IMR-90 (cell line): ENCODE measurements around the gene C5.

ENCODE experiments used
- BHLHE40 ChIP-seq: fragments of 150-350 bp; IDR thresholded peaks from 2 replicates; pipeline ENCODE4 v1.6.1; 2016; ENCODE audit warnings: mild to moderate bottlenecking, low read depth, low read length
- CEBPB ChIP-seq: IDR thresholded peaks from 2 replicates; pipeline ENCODE4 v1.6.1; 2012; ENCODE audit warnings: low read depth, low read length, improper control_type of control experiment
- FOS ChIP-seq: fragments of 150-350 bp; IDR thresholded peaks from 2 replicates; pipeline ENCODE4 v1.6.1; 2016; ENCODE audit warnings: low read depth, low read length
- MAFK ChIP-seq: IDR thresholded peaks from 2 replicates; pipeline ENCODE4 v1.6.1; 2012; ENCODE audit warnings: low read depth, low read length, improper control_type of control experiment
- MXI1 ChIP-seq: IDR thresholded peaks from 2 replicates; pipeline ENCODE4 v1.6.1; 2012; ENCODE audit warnings: low read depth, mild to moderate bottlenecking, low read length, moderate library complexity, borderline replicate concordance
- POLR2A ChIP-seq: IDR thresholded peaks from 2 replicates; pipeline ENCODE4 v1.6.1; 2012; ENCODE audit warnings: mild to moderate bottlenecking, low read depth, low read length
- RCOR1 ChIP-seq: IDR thresholded peaks from 2 replicates; pipeline ENCODE4 v1.6.1; 2012; ENCODE audit warnings: mild to moderate bottlenecking, low read length, improper control_type of control experiment; ENCODE audit not compliant: insufficient replicate concordance
- RFX5 ChIP-seq: IDR thresholded peaks from 2 replicates; pipeline ENCODE4 v1.8.0; 2012; ENCODE audit warnings: low read depth, mild to moderate bottlenecking, low read length, moderate library complexity
- TF ChIP-seq, protein P1 (sequence below): fragments of 150-350 bp; IDR thresholded peaks from 2 replicates; pipeline ENCODE4 v1.6.1; 2017; ENCODE audit warnings: mild to moderate bottlenecking, antibody characterized with exemption, low read length, low read depth
- TF ChIP-seq, protein P2 (sequence below): conservative IDR thresholded peaks from 2 replicates; pipeline ENCODE4 v1.5.1; 2012; ENCODE audit warnings: mild to moderate bottlenecking, low read depth, low read length, improper control_type of control experiment

DNA sequence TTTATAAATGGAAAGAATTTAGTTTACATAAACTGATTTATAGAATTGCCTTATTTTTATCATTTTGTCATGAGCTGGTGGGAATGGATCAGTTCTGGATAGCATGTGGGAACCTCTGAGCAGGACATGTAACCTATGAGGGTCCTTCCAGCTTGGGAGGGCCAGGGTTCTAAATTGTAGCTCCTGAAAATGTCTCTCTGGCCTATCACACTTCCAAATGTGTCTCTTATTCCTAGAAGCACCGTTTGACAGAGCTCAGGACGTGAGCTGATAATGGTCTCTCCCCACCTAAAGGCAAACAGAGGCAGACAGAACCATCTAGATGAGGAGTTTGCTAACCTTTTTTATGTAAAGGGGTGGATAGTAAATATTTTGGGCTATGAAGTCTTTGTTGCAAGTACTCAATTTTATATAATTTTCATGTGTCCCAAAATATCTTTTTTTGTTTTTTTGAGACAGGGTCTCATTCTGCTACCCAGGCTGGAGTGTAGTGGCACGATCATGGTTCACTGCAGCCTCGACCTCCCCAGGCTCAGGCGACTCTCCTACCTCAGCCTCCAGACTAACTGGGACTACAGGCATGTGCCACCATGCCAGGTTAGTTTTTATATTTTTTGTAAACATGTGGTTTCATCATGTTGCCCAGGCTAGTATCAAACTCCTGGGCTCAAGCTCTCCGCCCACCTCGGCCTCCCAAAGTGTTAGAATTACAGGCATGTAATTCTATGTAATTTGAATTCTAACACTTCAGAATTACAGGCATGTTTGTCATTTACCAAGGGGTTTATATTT, 127.5 kb downstream of the C5 start:
- TF ChIP-seq RCOR1 (no peak), POLR2A (no peak), BHLHE40 (no peak), CEBPB (no peak), FOS (no peak), RFX5 (no peak), MXI1 (no peak), MAFK (no peak)
- TF ChIP-seq, protein P1, sequence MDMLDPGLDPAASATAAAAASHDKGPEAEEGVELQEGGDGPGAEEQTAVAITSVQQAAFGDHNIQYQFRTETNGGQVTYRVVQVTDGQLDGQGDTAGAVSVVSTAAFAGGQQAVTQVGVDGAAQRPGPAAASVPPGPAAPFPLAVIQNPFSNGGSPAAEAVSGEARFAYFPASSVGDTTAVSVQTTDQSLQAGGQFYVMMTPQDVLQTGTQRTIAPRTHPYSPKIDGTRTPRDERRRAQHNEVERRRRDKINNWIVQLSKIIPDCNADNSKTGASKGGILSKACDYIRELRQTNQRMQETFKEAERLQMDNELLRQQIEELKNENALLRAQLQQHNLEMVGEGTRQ: no peak
- TF ChIP-seq, protein P2, sequence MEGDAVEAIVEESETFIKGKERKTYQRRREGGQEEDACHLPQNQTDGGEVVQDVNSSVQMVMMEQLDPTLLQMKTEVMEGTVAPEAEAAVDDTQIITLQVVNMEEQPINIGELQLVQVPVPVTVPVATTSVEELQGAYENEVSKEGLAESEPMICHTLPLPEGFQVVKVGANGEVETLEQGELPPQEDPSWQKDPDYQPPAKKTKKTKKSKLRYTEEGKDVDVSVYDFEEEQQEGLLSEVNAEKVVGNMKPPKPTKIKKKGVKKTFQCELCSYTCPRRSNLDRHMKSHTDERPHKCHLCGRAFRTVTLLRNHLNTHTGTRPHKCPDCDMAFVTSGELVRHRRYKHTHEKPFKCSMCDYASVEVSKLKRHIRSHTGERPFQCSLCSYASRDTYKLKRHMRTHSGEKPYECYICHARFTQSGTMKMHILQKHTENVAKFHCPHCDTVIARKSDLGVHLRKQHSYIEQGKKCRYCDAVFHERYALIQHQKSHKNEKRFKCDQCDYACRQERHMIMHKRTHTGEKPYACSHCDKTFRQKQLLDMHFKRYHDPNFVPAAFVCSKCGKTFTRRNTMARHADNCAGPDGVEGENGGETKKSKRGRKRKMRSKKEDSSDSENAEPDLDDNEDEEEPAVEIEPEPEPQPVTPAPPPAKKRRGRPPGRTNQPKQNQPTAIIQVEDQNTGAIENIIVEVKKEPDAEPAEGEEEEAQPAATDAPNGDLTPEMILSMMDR: no peak
